DOHH2 (cell line): ENCODE measurements around the gene EHMT1.

Experiments
- H3F3A ChIP-seq: fragments of 200-600 bp; sonication (generic), shearing (Covaris generic); 2 replicates; pipeline ENCODE4 v1.6.0; 2016; ENCODE audit warnings: antibody characterized with exemption, mild to moderate bottlenecking; ENCODE audit not compliant: control insufficient read depth, insufficient read depth
- H3K27ac ChIP-seq: fragments of 200-600 bp; sonication (generic); 2 replicates; pipeline ENCODE4 v1.5.1; 2014; ENCODE audit warnings: low read depth, mild to moderate bottlenecking, low read length, moderate library complexity
- H3K27me3 ChIP-seq: fragments of 200-600 bp; sonication (generic); 2 replicates; pipeline ENCODE4 v1.6.1; 2014; ENCODE audit warnings: mild to moderate bottlenecking, low read length, mixed read lengths; ENCODE audit not compliant: control insufficient read depth
- H3K36me3 ChIP-seq: fragments of 200-600 bp; sonication (generic); 2 replicates; pipeline ENCODE4 v1.6.1; 2014; ENCODE audit warnings: mild to moderate bottlenecking, low read length, moderate library complexity, mixed read lengths; ENCODE audit not compliant: control insufficient read depth
- H3K4me1 ChIP-seq: fragments of 200-600 bp; sonication (generic); 2 replicates; pipeline ENCODE4 v1.6.1; 2014; ENCODE audit warnings: mild to moderate bottlenecking, low read length, mixed read lengths; ENCODE audit not compliant: control insufficient read depth
- H3K4me2 ChIP-seq: fragments of 200-600 bp; sonication (generic); 2 replicates; pipeline ENCODE4 v1.6.0; 2014; ENCODE audit warnings: mild to moderate bottlenecking, low read length, moderate library complexity
- H3K4me3 ChIP-seq: fragments of 200-600 bp; sonication (generic); 2 replicates; pipeline ENCODE4 v1.5.1; 2014; ENCODE audit warnings: mild to moderate bottlenecking, low read length, mixed read lengths
- H3K79me2 ChIP-seq: fragments of 200-600 bp; sonication (generic); 2 replicates; pipeline ENCODE4 v1.6.1; 2014; ENCODE audit warnings: mild to moderate bottlenecking, low read length, mixed read lengths; ENCODE audit not compliant: control insufficient read depth
- H3K9me2 ChIP-seq: fragments of 200-600 bp; sonication (generic); replicated peaks from 2 replicates; pipeline ENCODE4 v1.6.1; 2014; ENCODE audit warnings: mild to moderate bottlenecking, low read length, mixed read lengths; ENCODE audit not compliant: control insufficient read depth
- H3K9me3 ChIP-seq: fragments of 200-600 bp; sonication (generic); 2 replicates; pipeline ENCODE4 v1.6.1; 2014; ENCODE audit warnings: antibody characterized with exemption, low read length, mixed read lengths; ENCODE audit not compliant: control insufficient read depth, insufficient read depth
- H4K20me1 ChIP-seq: fragments of 200-600 bp; sonication (generic); 2 replicates; pipeline ENCODE4 v1.6.0; 2014; ENCODE audit warnings: low read depth, mild to moderate bottlenecking, antibody characterized with exemption, low read length, moderate library complexity; ENCODE audit not compliant: control insufficient read depth, insufficient read depth
- CTCF ChIP-seq: fragments of 200-600 bp; sonication (generic); IDR thresholded peaks from one replicate; pipeline ENCODE4 v1.5.1; 2014; ENCODE audit warnings: antibody characterized with exemption, mild to moderate bottlenecking, low read depth, low read length; ENCODE audit not compliant: poor library complexity, severe bottlenecking
- EZH2phosphoT487 ChIP-seq: fragments of 200-600 bp; sonication (generic); IDR thresholded peaks from 2 replicates; pipeline ENCODE4 v1.6.1; 2017; ENCODE audit warnings: borderline replicate concordance, mild to moderate bottlenecking, antibody characterized with exemption, low read length, moderate library complexity, mixed read lengths

Gene EHMT1

DNA sequence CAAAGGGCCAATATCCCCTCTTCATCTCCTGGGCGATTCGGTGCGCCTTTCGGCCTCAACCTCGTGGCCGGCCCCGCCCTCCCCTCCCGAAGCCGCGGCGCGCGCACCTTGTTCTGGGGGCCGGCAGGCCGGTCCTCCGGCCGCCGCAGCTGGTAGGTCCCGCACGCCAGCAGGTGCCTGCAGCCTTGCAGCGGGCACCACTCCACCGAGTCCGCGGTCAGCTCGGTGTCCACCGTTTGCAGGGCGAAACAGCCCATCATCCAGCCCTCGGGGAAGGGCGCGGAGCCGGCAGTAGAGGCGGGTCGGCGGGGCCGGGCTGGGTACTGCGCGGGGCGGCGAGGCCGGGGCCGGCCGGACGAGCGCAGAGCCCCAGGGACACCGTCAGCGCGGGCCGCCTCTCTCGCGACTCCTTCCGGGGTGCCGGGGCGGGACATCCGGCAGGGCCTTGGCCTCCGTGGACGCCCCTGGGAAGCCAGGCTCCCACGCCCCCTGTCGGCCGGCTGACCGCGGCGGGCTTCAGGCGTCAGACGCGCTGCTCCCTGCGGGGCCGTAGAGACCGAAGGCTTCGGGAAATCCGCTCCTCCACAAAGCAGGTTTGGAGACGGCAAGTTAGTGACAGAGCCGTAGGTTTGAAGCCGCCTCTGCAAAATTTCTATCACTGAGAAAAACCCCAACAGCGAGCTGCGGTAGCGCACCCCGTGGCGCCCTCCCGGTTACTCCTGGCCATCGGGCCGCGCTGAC lies 40.1 kb upstream of the EHMT1 start, which contains the start of gene DPH7:
Gene DPH7, minus strand, starts transcription at position 408 of the 741 bp plus-strand sequence. Its CDS starts 148 bp downstream, at position 260.
- TF ChIP-seq CTCF: peak; percentile 91
- TF ChIP-seq EZH2phosphoT487: no peak
- H3K27me3 ChIP-seq: no peaks in the 10 kb centered on the region
- peaks cover 57% of the 10 kb centered on the region for H3K79me2 ChIP-seq
- no peaks in the 10 kb centered on the region for H3K9me3 ChIP-seq
- no peaks in the 10 kb centered on the region for H4K20me1 ChIP-seq
- H3K27ac ChIP-seq: peak within 1 kb of the TSS; percentile 99
- H3F3A ChIP-seq: peaks cover 20% of the 10 kb centered on the region
- H3K9me2 ChIP-seq: no peaks in the 10 kb centered on the region
- peak within 1 kb of the TSS; percentile 87 for H3K4me3 ChIP-seq
- peaks cover 39% of the 10 kb centered on the region for H3K4me1 ChIP-seq
- H3K4me2 ChIP-seq: peak within 1 kb of the TSS; percentile 98
- H3K36me3 ChIP-seq: peaks cover 78% of the 10 kb centered on the region

DNA sequence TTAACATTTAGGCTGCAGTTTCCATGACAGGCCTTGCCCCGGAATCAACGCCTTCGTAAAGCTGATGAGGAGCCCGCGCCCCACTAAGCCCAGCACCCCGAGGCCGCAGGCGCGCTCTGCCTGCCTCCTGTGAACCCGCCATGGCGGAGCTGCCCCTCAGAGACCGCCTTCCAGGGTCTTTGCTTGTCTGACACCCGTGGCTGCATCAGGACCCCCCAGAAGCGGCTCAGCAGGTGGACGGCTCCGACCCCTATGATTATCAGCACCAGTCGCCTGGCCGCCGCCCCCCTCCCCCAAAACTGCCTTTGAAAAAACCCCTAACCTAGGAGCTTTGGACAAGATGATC lies 39.6 kb upstream of the EHMT1 start:
- Histone ChIP-seq H4K20me1 (no peaks in the 10 kb centered on the region), H3K79me2 (peaks cover 56% of the 10 kb centered on the region)

DNA sequence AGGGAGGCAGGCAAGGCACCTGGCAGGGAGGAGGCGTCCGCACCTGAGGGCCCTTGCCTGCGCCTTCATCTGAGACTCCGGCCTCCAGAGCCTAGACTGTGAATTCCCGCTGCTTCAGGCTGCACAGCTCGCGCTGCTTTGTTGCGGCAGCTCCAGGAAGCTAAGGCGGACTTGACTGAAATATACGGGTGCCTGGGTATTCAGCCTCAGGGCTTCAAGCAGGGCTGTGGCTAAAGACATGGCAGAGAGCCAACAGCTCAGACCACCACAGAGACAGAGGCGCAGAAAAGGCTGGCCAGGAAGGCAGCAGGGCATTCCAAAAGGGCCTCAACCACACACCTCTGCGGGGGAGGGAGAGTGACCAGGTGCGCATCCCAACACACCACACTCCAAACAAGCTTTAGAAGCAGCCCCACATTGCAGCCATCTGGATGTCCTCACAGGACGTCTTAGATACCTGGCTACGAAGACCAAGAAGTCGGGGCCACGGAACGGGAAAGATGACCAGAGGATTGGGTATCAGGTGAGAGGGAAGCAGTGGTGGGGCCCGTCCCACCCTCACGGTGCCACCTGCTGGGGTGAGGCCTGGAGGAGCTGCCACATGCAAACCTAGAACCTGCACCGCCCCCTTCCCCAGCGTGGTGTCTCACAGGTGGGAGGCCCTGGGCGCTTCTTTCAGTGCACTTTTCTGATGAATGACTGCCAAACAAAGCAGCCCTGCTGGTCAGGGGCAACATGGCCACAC lies 38.4 kb upstream of the EHMT1 start:
- H3K9me2 ChIP-seq: no peaks in the 10 kb centered on the region
- no peaks in the 10 kb centered on the region for H3K27me3 ChIP-seq
- H3K4me3 ChIP-seq: no peak overlapping the region
- H3F3A ChIP-seq: peaks cover 20% of the 10 kb centered on the region
- no peak overlapping the region for H3K4me2 ChIP-seq
- no peaks in the 10 kb centered on the region for H3K9me3 ChIP-seq
- TF ChIP-seq EZH2phosphoT487 (no peak), CTCF (no peak)
- H4K20me1 ChIP-seq: no peaks in the 10 kb centered on the region
- H3K79me2 ChIP-seq: peaks cover 50% of the 10 kb centered on the region
- peaks cover 27% of the 10 kb centered on the region for H3K4me1 ChIP-seq
- H3K36me3 ChIP-seq: peaks cover 78% of the 10 kb centered on the region
- H3K27ac ChIP-seq: no peak overlapping the region

More for the DNA sequence above, 39.6 kb upstream of the EHMT1 start:
- no peaks in the 10 kb centered on the region for H3K27me3 ChIP-seq
- peaks cover 78% of the 10 kb centered on the region for H3K36me3 ChIP-seq
- H3K4me2 ChIP-seq: peak overlapping the region; percentile 98; the same call in 1 of the 2 replicates
- no peaks in the 10 kb centered on the region for H3K9me3 ChIP-seq
- no peak overlapping the region for H3K27ac ChIP-seq
- no peak overlapping the region for H3K4me3 ChIP-seq
- TF ChIP-seq CTCF (no peak), EZH2phosphoT487 (no peak)
- H3F3A ChIP-seq: peaks cover 20% of the 10 kb centered on the region
- H3K9me2 ChIP-seq: no peaks in the 10 kb centered on the region
- peaks cover 38% of the 10 kb centered on the region for H3K4me1 ChIP-seq
